ENCODE measurements around the gene KIAA1671.

The KIAA1671 gene

GRCh38 chr22:25027959-25028840 lies 75.7 kb downstream of the KIAA1671 start:
- no peak overlapping the region for H2AFZ ChIP-seq (ENCODE audit: low read depth, low read length, severe bottlenecking)
- no peak overlapping the region for H3K9ac ChIP-seq (ENCODE audit: low read length)
- H3F3A ChIP-seq (ENCODE audit: insufficient read depth), result no peaks in the 10 kb centered on the region
- no peaks in the 10 kb centered on the region for H3K9me2 ChIP-seq (replicated peaks; ENCODE audit: insufficient read depth, low read length)
- no peaks in the 10 kb centered on the region for H4K20me1 ChIP-seq (ENCODE audit: low read depth, low read length)
- no peaks in the 10 kb centered on the region for H3K9me3 ChIP-seq (ENCODE audit: insufficient read depth, low read length)
- H3K4me2 ChIP-seq (ENCODE audit: low read depth, low read length, poor library complexity, severe bottlenecking), result no peak overlapping the region
- no peak overlapping the region for H3K27ac ChIP-seq (ENCODE audit: low read depth, low read length)
- no peaks in the 10 kb centered on the region for H3K27me3 ChIP-seq (ENCODE audit: low read length)
- H3K4me3 ChIP-seq (ENCODE audit: insufficient read depth, low read length, poor library complexity, severe bottlenecking), result no peak overlapping the region
- no peaks in the 10 kb centered on the region for H3K79me2 ChIP-seq (ENCODE audit: insufficient read depth, low read length)
- TF ChIP-seq CTCF (IDR thresholded peaks at IDR 0.05; ENCODE audit: insufficient read depth, low read length, poor library complexity, severe bottlenecking) (no peak), EZH2phosphoT487 (conservative IDR thresholded peaks at IDR 0.05; ENCODE audit: low read length) (no peak)
- H3K36me3 ChIP-seq (ENCODE audit: low read length), result no peaks in the 10 kb centered on the region

- H3K79me2 ChIP-seq (ENCODE audit: insufficient read depth, low read length), result no peaks in the 10 kb centered on the region
- TF ChIP-seq EZH2phosphoT487 (conservative IDR thresholded peaks at IDR 0.05; ENCODE audit: low read length) (no peak), CTCF (IDR thresholded peaks at IDR 0.05; ENCODE audit: insufficient read depth, low read length, poor library complexity, severe bottlenecking) (no peak)
- no peaks in the 10 kb centered on the region for H3K27me3 ChIP-seq (ENCODE audit: low read length)
- no peaks in the 10 kb centered on the region for H4K20me1 ChIP-seq (ENCODE audit: low read depth, low read length)
- H3K4me3 ChIP-seq (ENCODE audit: insufficient read depth, low read length, poor library complexity, severe bottlenecking), result no peak overlapping the region
- no peak overlapping the region for H3K4me2 ChIP-seq (ENCODE audit: low read depth, low read length, poor library complexity, severe bottlenecking)
- no peaks in the 10 kb centered on the region for H3K9me2 ChIP-seq (replicated peaks; ENCODE audit: insufficient read depth, low read length)
- no peak overlapping the region for H3K27ac ChIP-seq (ENCODE audit: low read depth, low read length)
- H3K36me3 ChIP-seq (ENCODE audit: low read length), result no peaks in the 10 kb centered on the region
- no peak overlapping the region for H2AFZ ChIP-seq (ENCODE audit: low read depth, low read length, severe bottlenecking)
- no peaks in the 10 kb centered on the region for H3F3A ChIP-seq (ENCODE audit: insufficient read depth)
- H3K9ac ChIP-seq (ENCODE audit: low read length), result no peak overlapping the region
- no peaks in the 10 kb centered on the region for H3K9me3 ChIP-seq (ENCODE audit: insufficient read depth, low read length)
These were observed 76.3 kb downstream of the KIAA1671 start for GRCh38 chr22:25028841-25029141.

- Histone ChIP-seq H3K27me3 (ENCODE audit: low read length) (no peaks in the 10 kb centered on the region), H3K9ac (ENCODE audit: low read length) (no peak overlapping the region), H3K36me3 (ENCODE audit: low read length) (no peaks in the 10 kb centered on the region), H3K4me3 (ENCODE audit: insufficient read depth, low read length, poor library complexity, severe bottlenecking) (no peak overlapping the region), H3K9me3 (ENCODE audit: insufficient read depth, low read length) (no peaks in the 10 kb centered on the region), H3K4me2 (ENCODE audit: low read depth, low read length, poor library complexity, severe bottlenecking) (no peak overlapping the region), H3F3A (ENCODE audit: insufficient read depth) (no peaks in the 10 kb centered on the region), H3K9me2 (replicated peaks; ENCODE audit: insufficient read depth, low read length) (no peaks in the 10 kb centered on the region), H3K79me2 (ENCODE audit: insufficient read depth, low read length) (no peaks in the 10 kb centered on the region), H3K27ac (ENCODE audit: low read depth, low read length) (no peak overlapping the region), H2AFZ (ENCODE audit: low read depth, low read length, severe bottlenecking) (no peak overlapping the region), H4K20me1 (ENCODE audit: low read depth, low read length) (no peaks in the 10 kb centered on the region)
- TF ChIP-seq EZH2phosphoT487 (conservative IDR thresholded peaks at IDR 0.05; ENCODE audit: low read length) (no peak), CTCF (IDR thresholded peaks at IDR 0.05; ENCODE audit: insufficient read depth, low read length, poor library complexity, severe bottlenecking) (no peak)
These were observed 76.7 kb downstream of the KIAA1671 start for GRCh38 chr22:25029181-25029580.

Data from SU-DHL-6 (cell line).